Bronchial epithelial cell (primary cell): ENCODE measurements around the gene GMDS. TPM values are rescaled to one million over a fixed set of nuclear protein-coding genes. Genes with fewer than 3 reads are reported as not detected.
A peak's percentile ranks its signal among the peaks of the same experiment; 100 is the strongest.

ENCODE experiments used
- DNase-seq: peaks from one replicate; pipeline ENCODE4 v3.0.0-alpha.2; 2010; ENCODE audit warnings: low read depth
- FAIRE-seq: peaks from 2 replicates; lab custom pipeline; 2011; peaks lifted over from hg19 to GRCh38; lab: Jason Lieb, UNC
- H3K27me3 ChIP-seq: 2 replicates; pipeline ENCODE4 v1.5.1; 2011; ENCODE audit warnings: low read length; ENCODE audit not compliant: control insufficient read depth, insufficient read depth
- H3K36me3 ChIP-seq: 2 replicates; pipeline ENCODE4 v1.5.1; 2011; ENCODE audit warnings: low read length; ENCODE audit not compliant: control insufficient read depth, insufficient read depth
- H3K4me3 ChIP-seq: 2 replicates; pipeline ENCODE4 v1.5.1; 2011; ENCODE audit warnings: mild to moderate bottlenecking, low read depth, low read length, control low read depth
- total RNA-seq: library from RNA; depleted of rRNA; stranded (reverse); fragments of >200 nt; gene quantifications from 2 replicates; pipeline ENCODE4 v1.2.1, GENCODE V29; 2014
- TF ChIP-seq, protein P1 (sequence below): IDR thresholded peaks from 2 replicates; pipeline ENCODE4 v1.5.1; 2011; ENCODE audit warnings: mild to moderate bottlenecking, moderate library complexity, low read length, control low read depth, inconsistent platforms; ENCODE audit not compliant: insufficient read depth, severe bottlenecking

Gene GMDS
- total RNA-seq, 1 donor from 2014 or later, result 8.2 TPM

DNA sequence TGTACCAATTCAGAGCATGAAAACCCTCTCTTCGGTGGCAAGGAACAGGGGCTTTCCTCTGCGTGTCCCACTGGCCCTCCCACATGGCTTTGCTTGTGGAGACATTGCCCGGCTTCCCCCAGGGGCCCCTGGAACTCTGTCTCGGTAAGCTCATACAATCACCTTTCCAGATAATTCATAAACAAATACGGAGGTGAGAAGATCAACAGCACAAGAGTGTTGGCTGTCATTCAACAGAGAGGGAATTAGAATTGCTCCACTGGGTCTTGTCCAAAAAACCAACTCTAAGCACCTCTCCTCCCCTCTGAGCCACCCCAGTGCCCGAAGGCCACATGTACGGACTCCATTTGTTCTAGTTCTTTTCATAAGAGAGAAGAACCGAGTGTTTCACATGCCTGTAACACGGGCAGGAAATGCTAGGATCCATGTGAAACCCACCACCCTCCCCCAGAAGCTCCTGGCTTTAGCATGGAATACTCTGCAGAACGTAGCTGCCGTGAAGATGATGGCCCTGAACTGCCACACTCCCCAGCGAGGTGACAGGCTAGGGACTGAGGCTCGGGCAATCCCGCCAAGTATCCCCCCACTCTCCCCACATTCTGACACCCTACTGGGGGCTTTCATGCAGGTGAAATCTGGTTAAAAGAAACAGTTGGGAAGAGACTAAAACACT, 660.3 kb downstream of the GMDS start:
- DNase-seq (no peak), FAIRE-seq (no peak)
- no peak overlapping the region for H3K4me3 ChIP-seq
- no peaks in the 10 kb centered on the region for H3K36me3 ChIP-seq
- H3K27me3 ChIP-seq, result peaks cover 4% of the 10 kb centered on the region
- TF ChIP-seq, protein P1, sequence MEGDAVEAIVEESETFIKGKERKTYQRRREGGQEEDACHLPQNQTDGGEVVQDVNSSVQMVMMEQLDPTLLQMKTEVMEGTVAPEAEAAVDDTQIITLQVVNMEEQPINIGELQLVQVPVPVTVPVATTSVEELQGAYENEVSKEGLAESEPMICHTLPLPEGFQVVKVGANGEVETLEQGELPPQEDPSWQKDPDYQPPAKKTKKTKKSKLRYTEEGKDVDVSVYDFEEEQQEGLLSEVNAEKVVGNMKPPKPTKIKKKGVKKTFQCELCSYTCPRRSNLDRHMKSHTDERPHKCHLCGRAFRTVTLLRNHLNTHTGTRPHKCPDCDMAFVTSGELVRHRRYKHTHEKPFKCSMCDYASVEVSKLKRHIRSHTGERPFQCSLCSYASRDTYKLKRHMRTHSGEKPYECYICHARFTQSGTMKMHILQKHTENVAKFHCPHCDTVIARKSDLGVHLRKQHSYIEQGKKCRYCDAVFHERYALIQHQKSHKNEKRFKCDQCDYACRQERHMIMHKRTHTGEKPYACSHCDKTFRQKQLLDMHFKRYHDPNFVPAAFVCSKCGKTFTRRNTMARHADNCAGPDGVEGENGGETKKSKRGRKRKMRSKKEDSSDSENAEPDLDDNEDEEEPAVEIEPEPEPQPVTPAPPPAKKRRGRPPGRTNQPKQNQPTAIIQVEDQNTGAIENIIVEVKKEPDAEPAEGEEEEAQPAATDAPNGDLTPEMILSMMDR, result no peak

DNA sequence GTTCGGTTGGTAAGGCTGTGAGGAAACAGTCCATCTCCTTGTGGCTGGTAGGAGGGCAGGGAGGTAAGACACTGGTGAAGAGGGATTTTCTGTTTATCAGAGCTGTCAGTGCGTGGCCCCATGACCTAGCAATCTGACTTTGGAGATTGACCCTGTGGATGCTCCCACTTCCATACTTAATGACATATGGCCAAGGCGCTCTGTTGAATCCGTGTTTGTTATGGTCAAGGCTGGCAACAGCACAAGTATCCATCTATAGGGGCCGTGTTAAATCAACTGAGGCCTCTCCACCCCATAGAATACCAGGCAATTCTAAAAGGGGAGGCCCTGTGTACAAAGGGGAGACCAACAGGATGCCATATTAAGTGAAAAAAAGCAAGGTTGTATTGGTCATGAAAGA, 661.3 kb downstream of the GMDS start:
- TF ChIP-seq, protein P1, result no peak
- no peak overlapping the region for H3K4me3 ChIP-seq
- no peaks in the 10 kb centered on the region for H3K36me3 ChIP-seq
- DNase-seq (no peak), FAIRE-seq (no peak)
- peaks cover 4% of the 10 kb centered on the region for H3K27me3 ChIP-seq

DNA sequence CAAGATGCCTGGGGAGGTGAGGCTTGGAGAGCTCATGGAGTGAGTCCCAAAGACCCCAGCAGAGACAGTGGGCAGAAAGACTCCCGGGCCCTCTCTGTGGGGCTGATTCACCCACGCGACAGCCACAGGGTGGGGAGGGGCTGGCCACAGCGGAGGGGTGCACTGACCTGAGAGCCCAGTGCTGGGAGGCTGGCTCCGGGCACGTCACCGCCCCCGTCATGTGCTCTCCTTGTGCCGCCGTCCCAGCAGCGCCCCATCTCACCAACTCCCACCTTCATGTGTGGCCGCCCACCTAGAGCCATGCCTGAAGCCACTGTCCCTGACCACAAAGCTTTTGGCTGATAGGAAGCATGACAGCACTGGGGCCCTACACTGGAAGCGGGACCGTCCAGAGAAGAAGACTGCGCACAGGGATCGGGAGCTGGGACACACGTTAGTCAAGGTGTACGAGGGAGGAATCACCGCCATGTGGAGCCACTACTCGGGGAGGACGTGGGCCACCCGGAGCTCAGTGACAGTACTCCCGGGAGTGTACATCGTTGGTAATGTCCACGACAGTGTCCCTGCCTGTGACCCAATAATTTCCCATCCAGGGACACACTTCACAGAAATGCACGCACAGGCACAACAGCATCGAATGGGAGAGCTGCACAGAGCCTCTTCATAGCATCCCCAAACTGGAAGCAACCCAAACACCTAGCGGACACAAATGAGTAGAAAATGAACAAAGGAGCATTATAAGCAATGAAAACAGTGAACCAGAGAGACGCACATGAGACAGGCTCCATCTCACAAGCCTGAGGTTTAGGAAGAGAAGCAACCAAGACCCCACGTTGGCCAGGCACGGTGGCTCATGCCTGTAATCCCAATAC, 664.0 kb downstream of the GMDS start:
- FAIRE-seq, result peak; percentile 13
- TF ChIP-seq, protein P1, result no peak
- H3K27me3 ChIP-seq, result peaks cover 4% of the 10 kb centered on the region
- DNase-seq, result no peak
- no peaks in the 10 kb centered on the region for H3K36me3 ChIP-seq
- no peak overlapping the region for H3K4me3 ChIP-seq

DNA sequence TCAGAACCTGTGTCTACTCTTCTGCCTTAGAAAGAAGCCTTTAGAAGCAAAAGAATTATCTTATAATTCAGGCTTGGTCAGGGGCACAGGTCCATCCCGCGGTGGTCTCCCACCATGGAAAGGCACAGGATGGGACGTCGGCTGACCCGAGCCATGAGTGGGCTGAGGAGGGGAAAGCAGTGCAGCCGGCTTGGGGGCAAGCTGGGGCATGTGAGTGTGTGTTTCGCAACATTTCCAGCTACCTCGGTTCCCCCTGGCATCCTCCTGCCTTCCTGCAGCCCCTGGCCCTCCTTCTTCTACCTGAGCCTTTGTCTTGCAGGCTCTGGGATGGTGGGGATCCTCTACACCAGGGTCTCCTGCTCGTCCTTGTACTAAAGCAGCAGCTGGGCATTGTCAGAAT, 664.8 kb downstream of the GMDS start:
- TF ChIP-seq, protein P1, result no peak

DNA sequence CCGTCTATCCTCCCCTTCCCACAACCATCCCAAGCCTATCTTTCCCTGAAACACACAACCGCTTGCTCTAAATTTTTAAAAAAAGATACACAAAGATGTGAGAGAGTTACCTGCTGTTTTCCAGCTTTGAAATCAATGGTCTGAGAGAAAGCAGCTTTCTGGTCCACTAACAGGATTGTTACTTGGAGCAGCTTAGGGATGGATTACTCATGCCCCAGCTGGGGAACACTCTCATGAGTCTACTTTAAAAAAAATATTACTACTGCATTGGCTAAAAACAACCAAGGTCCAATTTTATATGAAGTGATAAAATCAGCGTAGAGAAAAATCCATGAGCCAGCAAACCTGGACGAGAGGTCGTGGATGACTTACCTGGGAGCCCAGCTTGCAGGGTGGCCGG, 665.3 kb downstream of the GMDS start:
- FAIRE-seq (no peak), DNase-seq (no peak)
- peaks cover 3% of the 10 kb centered on the region for H3K27me3 ChIP-seq
- H3K36me3 ChIP-seq, result no peaks in the 10 kb centered on the region
- TF ChIP-seq, protein P1, result no peak
- no peak overlapping the region for H3K4me3 ChIP-seq

More for the DNA sequence above, 664.8 kb downstream of the GMDS start:
- no peaks in the 10 kb centered on the region for H3K36me3 ChIP-seq
- peaks cover 4% of the 10 kb centered on the region for H3K27me3 ChIP-seq
- DNase-seq (no peak), FAIRE-seq (no peak)
- no peak overlapping the region for H3K4me3 ChIP-seq
